ENCODE data around the gene GPR148. TPM values are rescaled to one million over a fixed set of nuclear protein-coding genes. Genes with fewer than 3 reads are reported as not detected.

GPR148 gene
- total and polyA plus RNA-seq, 4 experiments from 2014 or later, result not detected

- Mint-ChIP-seq H3K9me3 (peaks cover 0 to 2% (median 0%) of the 10 kb centered on the region in 8 donors), H3K4me3 (no peak overlapping the region), H3K27ac (no peak overlapping the region), H3K27me3 (peaks cover 12 to 30% of the 10 kb centered on the region in 2 donors), H3K36me3 (no peaks in the 10 kb centered on the region), H3K4me1 (no peaks in the 10 kb centered on the region)
- ChIA-PET POLR2A (ENCODE audit: partially characterized antibody) (no interaction called here), CTCF (ENCODE audit: partially characterized antibody) (no interaction called here)
- Histone ChIP-seq H3K4me3 (ENCODE audit: low read length in 2 of 2) (no peak overlapping the region), H3K27ac (ENCODE audit: low read depth, low read length) (no peak overlapping the region), H3K4me1 (ENCODE audit: insufficient read depth, low read length) (no peaks in the 10 kb centered on the region), H3K27me3 (ENCODE audit: insufficient read depth, low read length) (no peaks in the 10 kb centered on the region), H3K9me3 (ENCODE audit: control insufficient read depth in 1 of 2, low read length in 2 of 2) (no peaks in the 10 kb centered on the region), H3K36me3 (ENCODE audit: insufficient read depth, low read length) (no peaks in the 10 kb centered on the region)
- DNase-seq, result no peak
- intact Hi-C loops (cut with micrococcal nuclease), result no loop called here
These were observed 36.6 kb downstream of the GPR148 start for GRCh38 chr2:130765464-130765863.

GRCh38 chr2:130766037-130766436, 37.2 kb downstream of the GPR148 start:
- Mint-ChIP-seq H3K27ac (no peak overlapping the region), H3K36me3 (no peaks in the 10 kb centered on the region), H3K27me3 (peaks cover 12 to 26% of the 10 kb centered on the region in 2 donors), H3K9me3 (peaks cover 0 to 2% (median 0%) of the 10 kb centered on the region in 8 donors), H3K4me3 (no peak overlapping the region), H3K4me1 (no peaks in the 10 kb centered on the region)
- Histone ChIP-seq H3K4me3 (ENCODE audit: low read length in 2 of 2) (no peak overlapping the region), H3K27me3 (ENCODE audit: insufficient read depth, low read length) (no peaks in the 10 kb centered on the region), H3K9me3 (ENCODE audit: control insufficient read depth in 1 of 2, low read length in 2 of 2) (no peaks in the 10 kb centered on the region), H3K27ac (ENCODE audit: low read depth, low read length) (no peak overlapping the region), H3K36me3 (ENCODE audit: insufficient read depth, low read length) (no peaks in the 10 kb centered on the region), H3K4me1 (ENCODE audit: insufficient read depth, low read length) (no peaks in the 10 kb centered on the region)
- intact Hi-C loops (cut with micrococcal nuclease), result no loop called here
- no peak for DNase-seq
- POLR2A ChIA-PET (ENCODE audit: partially characterized antibody), result no interaction called here
- CTCF ChIA-PET (ENCODE audit: partially characterized antibody), result no interaction called here

GRCh38 chr2:130766711-130767407, 38.0 kb downstream of the GPR148 start:
- Histone ChIP-seq H3K4me1 (ENCODE audit: insufficient read depth, low read length) (no peaks in the 10 kb centered on the region), H3K4me3 (ENCODE audit: low read length in 2 of 2) (no peak overlapping the region), H3K27me3 (ENCODE audit: insufficient read depth, low read length) (no peaks in the 10 kb centered on the region), H3K36me3 (ENCODE audit: insufficient read depth, low read length) (no peaks in the 10 kb centered on the region), H3K27ac (ENCODE audit: low read depth, low read length) (no peak overlapping the region), H3K9me3 (ENCODE audit: control insufficient read depth in 1 of 2, low read length in 2 of 2) (no peaks in the 10 kb centered on the region)
- Mint-ChIP-seq H3K4me1 (no peaks in the 10 kb centered on the region), H3K27ac (no peak overlapping the region), H3K27me3 (peaks cover 12 to 21% of the 10 kb centered on the region in 2 donors), H3K9me3 (no peaks in the 10 kb centered on the region), H3K36me3 (no peaks in the 10 kb centered on the region), H3K4me3 (no peak overlapping the region)
- CTCF ChIA-PET (ENCODE audit: partially characterized antibody), result no interaction called here
- POLR2A ChIA-PET (ENCODE audit: partially characterized antibody), result no interaction called here
- no peak for DNase-seq
- intact Hi-C loops (cut with micrococcal nuclease), result no loop called here

- Histone ChIP-seq H3K9me3 (ENCODE audit: control insufficient read depth in 1 of 2, low read length in 2 of 2) (no peaks in the 10 kb centered on the region), H3K27me3 (ENCODE audit: insufficient read depth, low read length) (no peaks in the 10 kb centered on the region), H3K4me3 (ENCODE audit: low read length in 2 of 2) (no peak overlapping the region), H3K27ac (ENCODE audit: low read depth, low read length) (no peak overlapping the region), H3K36me3 (ENCODE audit: insufficient read depth, low read length) (no peaks in the 10 kb centered on the region), H3K4me1 (ENCODE audit: insufficient read depth, low read length) (no peaks in the 10 kb centered on the region)
- no peaks in the 10 kb centered on the region for H3K4me1 Mint-ChIP-seq
- ChIA-PET CTCF (ENCODE audit: partially characterized antibody) (no interaction called here), POLR2A (ENCODE audit: partially characterized antibody) (no interaction called here)
- intact Hi-C loops (cut with micrococcal nuclease), result no loop called here
- no peaks in the 10 kb centered on the region for H3K36me3 Mint-ChIP-seq
- no peaks in the 10 kb centered on the region for H3K9me3 Mint-ChIP-seq
- no peak for DNase-seq
- no peak overlapping the region for H3K4me3 Mint-ChIP-seq
- H3K27ac Mint-ChIP-seq, result no peak overlapping the region
- H3K27me3 Mint-ChIP-seq, result peaks cover 12 to 23% of the 10 kb centered on the region in 2 donors
These were observed 38.5 kb downstream of the GPR148 start for GRCh38 chr2:130767408-130767775.

GRCh38 chr2:130768191-130768855, 39.5 kb downstream of the GPR148 start:
- ChIA-PET POLR2A (ENCODE audit: partially characterized antibody) (no interaction called here), CTCF (ENCODE audit: partially characterized antibody) (no interaction called here)
- no peak overlapping the region for H3K4me3 ChIP-seq (ENCODE audit: low read length in 2 of 2)
- Mint-ChIP-seq H3K4me3 (no peak overlapping the region), H3K4me1 (no peaks in the 10 kb centered on the region), H3K36me3 (no peaks in the 10 kb centered on the region), H3K9me3 (peaks cover 0 to 2% (median 0%) of the 10 kb centered on the region in 8 donors), H3K27me3 (peaks cover 12 to 28% of the 10 kb centered on the region in 2 donors), H3K27ac (no peak overlapping the region)
- no peak overlapping the region for H3K27ac ChIP-seq (ENCODE audit: low read depth, low read length)
- intact Hi-C loops (cut with micrococcal nuclease), result no loop called here
- no peaks in the 10 kb centered on the region for H3K27me3 ChIP-seq (ENCODE audit: insufficient read depth, low read length)
- H3K4me1 ChIP-seq (ENCODE audit: insufficient read depth, low read length), result no peaks in the 10 kb centered on the region
- H3K36me3 ChIP-seq (ENCODE audit: insufficient read depth, low read length), result no peaks in the 10 kb centered on the region
- H3K9me3 ChIP-seq (ENCODE audit: control insufficient read depth in 1 of 2, low read length in 2 of 2), result no peaks in the 10 kb centered on the region
- no peak for DNase-seq

- Histone ChIP-seq H3K27me3 (ENCODE audit: insufficient read depth, low read length) (no peaks in the 10 kb centered on the region), H3K9me3 (ENCODE audit: control insufficient read depth in 1 of 2, low read length in 2 of 2) (no peaks in the 10 kb centered on the region), H3K4me1 (ENCODE audit: insufficient read depth, low read length) (no peaks in the 10 kb centered on the region), H3K27ac (ENCODE audit: low read depth, low read length) (no peak overlapping the region), H3K36me3 (ENCODE audit: insufficient read depth, low read length) (no peaks in the 10 kb centered on the region), H3K4me3 (ENCODE audit: low read length in 2 of 2) (no peak overlapping the region)
- no peaks in the 10 kb centered on the region for H3K36me3 Mint-ChIP-seq
- H3K4me1 Mint-ChIP-seq, result no peaks in the 10 kb centered on the region
- ChIA-PET POLR2A (ENCODE audit: partially characterized antibody) (no interaction called here), CTCF (ENCODE audit: partially characterized antibody) (no interaction called here)
- no peak overlapping the region for H3K27ac Mint-ChIP-seq
- no peak for DNase-seq
- intact Hi-C loops (cut with micrococcal nuclease), result no loop called here
- peaks cover 0 to 2% (median 0%) of the 10 kb centered on the region in 8 donors for H3K9me3 Mint-ChIP-seq
- peaks cover 16 to 28% of the 10 kb centered on the region in 2 donors for H3K27me3 Mint-ChIP-seq
- H3K4me3 Mint-ChIP-seq, result no peak overlapping the region
These were observed 40.6 kb downstream of the GPR148 start for GRCh38 chr2:130769343-130769907.

- Histone ChIP-seq H3K4me1 (ENCODE audit: insufficient read depth, low read length) (no peaks in the 10 kb centered on the region), H3K27me3 (ENCODE audit: insufficient read depth, low read length) (no peaks in the 10 kb centered on the region), H3K4me3 (ENCODE audit: low read length in 2 of 2) (no peak overlapping the region), H3K9me3 (ENCODE audit: control insufficient read depth in 1 of 2, low read length in 2 of 2) (no peaks in the 10 kb centered on the region), H3K36me3 (ENCODE audit: insufficient read depth, low read length) (no peaks in the 10 kb centered on the region), H3K27ac (ENCODE audit: low read depth, low read length) (no peak overlapping the region)
- Mint-ChIP-seq H3K27me3 (peaks cover 13 to 20% of the 10 kb centered on the region in 2 donors), H3K4me3 (no peak overlapping the region), H3K27ac (no peak overlapping the region), H3K4me1 (no peaks in the 10 kb centered on the region), H3K9me3 (peaks cover 0 to 2% (median 0%) of the 10 kb centered on the region in 8 donors), H3K36me3 (no peaks in the 10 kb centered on the region)
- intact Hi-C loops (cut with micrococcal nuclease), result no loop called here
- POLR2A ChIA-PET (ENCODE audit: partially characterized antibody), result no interaction called here
- CTCF ChIA-PET (ENCODE audit: partially characterized antibody), result no interaction called here
- DNase-seq, result no peak
These were observed 47.7 kb downstream of the GPR148 start for GRCh38 chr2:130776550-130776949.

All from CD4-positive, alpha-beta memory T cell (primary cell).